CD4-positive, alpha-beta T cell treated with Interleukin-2 at 100 ng/mL for 4 hours (primary cell): ENCODE results near the gene MNDA.
A peak's percentile ranks its signal among the peaks of the same experiment; 100 is the strongest.

ENCODE experiments used
- DNase-seq: peaks from one replicate; pipeline ENCODE4 v3.0.0-alpha.2; 2020; ENCODE audit warnings: low spot score

The MNDA gene

GRCh38 chr1:158830904-158831507 is at the start of gene MNDA:
MNDA (plus strand) TSS chr1:158831351; CDS start chr1:158842154, 10,803 bp downstream.
- DNase-seq = no peak

- peak; percentile 40 for DNase-seq
Observed at GRCh38 chr1:158793604-158794003, 37.5 kb upstream of the MNDA start.

- no peak for DNase-seq
Observed at GRCh38 chr1:158794247-158794646, 36.9 kb upstream of the MNDA start.

- DNase-seq = no peak
Observed at GRCh38 chr1:158798531-158798930, 32.6 kb upstream of the MNDA start.

GRCh38 chr1:158799689-158800088 is 31.5 kb upstream of the MNDA start:
- DNase-seq = no peak

- DNase-seq = no peak
Observed at GRCh38 chr1:158800526-158800925, 30.6 kb upstream of the MNDA start.

GRCh38 chr1:158801396-158801795 is 29.8 kb upstream of the MNDA start:
- no peak for DNase-seq

- no peak for DNase-seq
Observed at GRCh38 chr1:158803678-158804077, 27.5 kb upstream of the MNDA start.

- no peak for DNase-seq
Observed at GRCh38 chr1:158806916-158807536, 24.1 kb upstream of the MNDA start.

GRCh38 chr1:158809256-158809655 is 21.9 kb upstream of the MNDA start:
- DNase-seq = no peak

GRCh38 chr1:158809862-158810261 is 21.3 kb upstream of the MNDA start:
- DNase-seq = no peak

- DNase-seq = no peak
Observed at GRCh38 chr1:158810311-158810710, 20.8 kb upstream of the MNDA start.

GRCh38 chr1:158812336-158812735 is 18.8 kb upstream of the MNDA start:
- DNase-seq = no peak

GRCh38 chr1:158813164-158813563 is 18.0 kb upstream of the MNDA start:
- no peak for DNase-seq

- no peak for DNase-seq
Observed at GRCh38 chr1:158814970-158815369, 16.2 kb upstream of the MNDA start.

GRCh38 chr1:158818560-158818959 is 12.6 kb upstream of the MNDA start:
- no peak for DNase-seq

- DNase-seq = no peak
Observed at GRCh38 chr1:158818975-158819431, 12.1 kb upstream of the MNDA start.

- peak; percentile 41 for DNase-seq
Observed at GRCh38 chr1:158819461-158820443, 11.4 kb upstream of the MNDA start.

- no peak for DNase-seq
Observed at GRCh38 chr1:158821723-158822122, 9.4 kb upstream of the MNDA start.

- DNase-seq = no peak
Observed at GRCh38 chr1:158830074-158830677, 975 bp upstream of the MNDA start.

GRCh38 chr1:158833264-158833663 is 2.1 kb downstream of the MNDA start:
- no peak for DNase-seq

- DNase-seq = no peak
Observed at GRCh38 chr1:158836038-158836437, 4.9 kb downstream of the MNDA start.
